Activated naive CD4-positive, alpha-beta T cell treated with anti-CD3 and anti-CD28 coated beads, Interleukin-2, amount 10 ng/mL, durations not matched to agents 7 days and 5 days (primary cell): ENCODE data around the gene PRM1.
A peak's percentile ranks its signal among the peaks of the same experiment; 100 is the strongest.

ENCODE experiments used
- CTCF ChIA-PET: fragments of 350-600 bp; sonication (Branson Sonifier 250); formaldehyde crosslinking; loops from one replicate; lab custom pipeline; 2021; ENCODE audit warnings: antibody characterized with exemption; lab: Charles Lee
- DNase-seq: peaks from one replicate; pipeline ENCODE4 v3.0.0-alpha.2; 2020
- H3K27ac Mint-ChIP-seq: one replicate; pipeline ENCODE4 v1.8.0; 2021; ENCODE audit warnings: mild to moderate bottlenecking, moderate library complexity, mixed read lengths
- H3K27me3 Mint-ChIP-seq: one replicate; pipeline ENCODE4 v1.8.0; 2021; ENCODE audit warnings: mild to moderate bottlenecking, mixed read lengths
- H3K36me3 Mint-ChIP-seq: one replicate; pipeline ENCODE4 v1.8.0; 2021; ENCODE audit warnings: mixed read lengths
- H3K4me1 Mint-ChIP-seq: one replicate; pipeline ENCODE4 v1.8.0; 2021; ENCODE audit warnings: mixed read lengths
- H3K4me3 Mint-ChIP-seq: one replicate; pipeline ENCODE4 v1.8.0; 2021; ENCODE audit warnings: mild to moderate bottlenecking, moderate library complexity, mixed read lengths
- H3K9me3 Mint-ChIP-seq: one replicate; pipeline ENCODE4 v1.8.0; 2021; ENCODE audit warnings: mixed read lengths

PRM1 gene, protein sequence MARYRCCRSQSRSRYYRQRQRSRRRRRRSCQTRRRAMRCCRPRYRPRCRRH

DNA sequence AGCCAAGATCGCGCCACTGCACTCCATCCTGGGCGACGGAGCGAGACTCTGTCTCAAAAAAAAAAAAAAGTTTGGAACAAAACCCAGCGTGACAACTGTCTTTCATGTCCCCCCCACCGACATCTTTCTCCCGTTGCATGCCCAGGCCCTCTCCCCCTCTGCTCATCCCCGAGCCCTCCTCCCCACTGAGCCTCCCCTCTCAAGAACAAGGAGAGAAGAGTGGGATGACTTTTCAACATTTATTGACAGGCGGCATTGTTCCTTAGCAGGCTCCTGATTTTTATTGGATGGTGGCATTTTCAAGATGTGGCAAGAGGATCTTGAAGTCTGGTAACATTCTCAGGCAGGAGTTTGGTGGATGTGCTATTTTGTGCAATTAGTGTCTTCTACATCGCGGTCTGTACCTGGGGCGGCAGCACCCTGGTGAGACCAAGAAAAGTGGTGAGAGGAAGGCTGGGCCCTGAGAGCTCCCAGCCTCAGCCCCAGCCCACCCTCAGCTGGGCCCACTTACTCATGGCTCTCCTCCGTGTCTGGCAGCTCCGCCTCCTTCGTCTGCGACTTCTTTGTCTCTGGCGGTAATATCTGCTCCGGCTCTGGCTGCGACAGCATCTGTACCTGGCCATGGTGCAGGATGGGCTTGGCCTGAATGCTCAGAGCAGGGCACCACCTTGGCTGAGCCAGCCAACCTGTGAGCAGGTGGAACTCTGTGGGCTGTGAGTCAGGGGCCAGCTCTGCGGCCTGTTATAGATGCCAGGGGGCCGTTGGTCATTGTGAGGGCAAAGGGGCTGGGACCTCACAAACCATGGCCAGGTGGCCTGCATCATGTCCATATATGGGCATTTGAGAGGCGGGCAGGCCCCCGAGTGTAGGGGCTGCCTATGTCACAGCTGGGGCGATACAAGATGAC, at the start of gene PRM1:
TSS of gene PRM1 (minus strand) at position 715 of the 907 bp plus-strand sequence. CDS start at position 623, 92 bp downstream.
- no peaks in the 10 kb centered on the region for H3K36me3 Mint-ChIP-seq
- no peaks in the 10 kb centered on the region for H3K9me3 Mint-ChIP-seq
- CTCF ChIA-PET = no interaction called here
- H3K4me3 Mint-ChIP-seq = no peak within 1 kb of the TSS
- no peak for DNase-seq
- peaks cover 76% of the 10 kb centered on the region for H3K27me3 Mint-ChIP-seq
- H3K27ac Mint-ChIP-seq = no peak within 1 kb of the TSS
- H3K4me1 Mint-ChIP-seq = peaks cover 14% of the 10 kb centered on the region

DNA sequence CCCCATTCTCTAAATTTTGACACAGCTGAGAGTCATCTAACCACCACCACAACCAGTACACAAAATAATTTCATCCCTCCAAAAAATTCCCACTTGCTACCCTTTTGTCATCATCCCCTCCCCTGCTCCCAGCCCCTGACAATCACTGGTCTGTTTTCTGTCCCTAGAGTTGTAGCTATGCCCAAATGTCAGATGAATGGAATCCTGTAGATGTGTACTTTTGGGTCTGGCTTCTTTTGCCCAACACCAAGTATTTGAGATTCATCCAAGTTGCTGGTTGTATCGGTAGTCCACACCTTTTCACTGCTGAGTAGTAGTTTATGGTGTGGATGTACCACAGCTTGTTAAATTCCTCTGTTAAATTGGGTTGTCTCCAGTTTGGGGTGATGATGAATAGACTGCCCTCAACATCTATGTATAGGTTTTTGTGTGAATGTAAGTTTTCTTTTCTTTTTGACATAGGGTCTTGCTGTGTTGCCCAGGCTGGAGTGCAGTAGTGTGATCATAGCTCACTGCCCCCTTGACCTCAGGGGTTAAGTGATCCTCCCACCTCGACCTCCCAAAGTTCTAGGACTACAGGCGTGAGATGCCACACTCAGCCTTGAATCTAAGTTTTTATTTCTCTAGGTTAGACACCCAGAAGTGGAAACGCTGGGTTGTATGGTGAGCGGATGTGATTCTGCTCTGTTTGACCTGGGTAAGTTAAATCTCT, 49.6 kb upstream of the PRM1 start:
- Mint-ChIP-seq H3K27ac (no peak overlapping the region), H3K4me3 (no peak overlapping the region), H3K36me3 (peaks cover 13% of the 10 kb centered on the region), H3K9me3 (peaks cover 8% of the 10 kb centered on the region), H3K27me3 (peaks cover 7% of the 10 kb centered on the region), H3K4me1 (peaks cover 50% of the 10 kb centered on the region)
- CTCF ChIA-PET = no interaction called here
- no peak for DNase-seq

DNA sequence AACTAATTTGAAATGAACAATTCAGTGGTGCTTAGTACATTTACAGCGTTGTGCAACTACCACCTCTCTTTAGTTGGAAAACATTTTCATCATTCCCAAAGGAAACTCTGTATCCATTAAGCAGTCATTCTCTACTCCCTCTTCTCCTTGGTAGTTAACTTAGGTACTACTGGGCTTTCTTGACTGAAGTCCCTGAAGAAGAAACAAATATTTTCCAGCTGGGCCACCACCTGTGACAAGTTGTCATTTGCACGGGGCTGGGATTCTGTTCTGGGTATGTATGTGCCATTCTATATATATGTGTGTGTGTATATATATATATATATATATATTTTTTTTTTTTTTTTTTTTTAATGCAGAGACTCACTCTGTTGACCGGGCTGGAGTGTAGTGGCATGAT, 48.8 kb upstream of the PRM1 start:
- no peak overlapping the region for H3K4me3 Mint-ChIP-seq
- CTCF ChIA-PET = interaction anchor here (0.7 to 2.2 kb wide), 3 partner anchors 24 to 365 kb away, joined by 3 to 6 read pairs (median 3); no protein-coding TSS in a partner anchor

DNA sequence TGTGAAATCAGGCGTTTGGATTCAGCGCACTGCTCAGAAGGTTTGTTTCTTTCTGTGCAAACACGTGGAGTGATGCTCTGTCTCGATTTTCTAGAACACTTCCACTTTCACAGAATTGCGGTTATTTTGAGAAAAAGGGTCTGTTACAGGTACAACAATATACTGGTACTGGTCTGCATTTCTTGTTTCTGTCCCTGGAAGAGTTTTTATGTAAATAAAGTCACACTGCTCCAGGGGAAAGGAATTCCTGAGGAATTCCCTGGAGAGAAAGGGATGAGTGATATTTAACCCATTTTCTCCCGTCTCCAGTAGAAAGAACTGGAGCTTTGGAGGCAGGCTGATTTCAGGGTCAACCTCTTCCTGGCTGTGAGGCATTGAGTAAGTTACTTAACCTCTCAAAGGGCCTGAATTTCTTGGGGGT, 48.0 kb upstream of the PRM1 start:
- H3K4me1 Mint-ChIP-seq = peaks cover 62% of the 10 kb centered on the region
- H3K36me3 Mint-ChIP-seq = peaks cover 13% of the 10 kb centered on the region
- no peak for DNase-seq
- peak overlapping the region; percentile 66 for H3K4me3 Mint-ChIP-seq
- CTCF ChIA-PET = interaction anchor here (0.9 to 2.2 kb wide), 6 partner anchors 8 to 365 kb away, joined by 3 to 6 read pairs (median 3); no protein-coding TSS in a partner anchor
- H3K9me3 Mint-ChIP-seq = peaks cover 8% of the 10 kb centered on the region
- peaks cover 7% of the 10 kb centered on the region for H3K27me3 Mint-ChIP-seq
- H3K27ac Mint-ChIP-seq = peak overlapping the region; percentile 89

More for the DNA sequence above, 48.8 kb upstream of the PRM1 start:
- Mint-ChIP-seq H3K36me3 (peaks cover 13% of the 10 kb centered on the region), H3K27ac (no peak overlapping the region), H3K9me3 (peaks cover 8% of the 10 kb centered on the region), H3K4me1 (peaks cover 58% of the 10 kb centered on the region), H3K27me3 (peaks cover 7% of the 10 kb centered on the region)
- no peak for DNase-seq

DNA sequence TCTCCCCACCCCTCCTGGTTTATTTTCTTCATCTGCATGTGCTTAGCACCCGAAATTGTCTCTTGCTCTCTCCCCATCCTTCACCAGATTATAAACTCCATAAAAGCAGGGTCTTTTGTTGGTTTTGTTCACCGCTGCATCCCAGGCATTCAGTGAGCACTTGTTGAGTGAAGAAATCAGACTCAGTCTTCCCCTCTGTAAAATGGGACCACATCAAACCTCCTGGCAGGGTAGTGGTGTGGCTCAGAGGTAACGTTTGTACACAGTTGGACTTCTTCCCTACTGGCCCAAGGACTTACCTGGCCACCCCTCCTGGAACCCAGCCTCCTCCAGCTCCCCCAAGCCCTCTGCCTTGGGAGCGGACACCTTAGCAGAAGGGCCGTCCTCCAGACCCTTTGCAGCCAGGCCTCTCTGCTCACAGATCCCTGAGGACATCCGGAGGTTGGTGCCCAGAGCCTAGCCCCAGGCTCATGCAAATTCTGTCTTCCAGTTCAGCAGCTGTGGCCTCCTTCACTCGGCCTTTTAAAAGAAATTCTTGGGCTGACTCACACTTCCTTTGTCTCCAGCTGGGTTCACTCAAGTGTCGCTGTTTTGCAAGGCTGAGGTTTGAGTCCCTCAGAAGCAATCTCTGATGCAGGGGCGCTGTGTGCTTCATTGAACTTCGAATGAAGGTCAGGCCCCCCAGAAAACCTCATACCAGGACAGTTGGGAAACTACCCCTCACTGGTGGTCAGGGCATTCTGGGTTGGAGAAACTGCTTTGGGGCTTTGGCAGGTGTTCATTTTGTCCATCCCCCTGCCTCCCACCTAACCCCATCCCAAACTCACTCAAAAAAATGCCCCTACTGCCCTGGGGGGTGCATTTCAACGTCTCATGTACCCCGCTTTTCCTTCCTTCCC, 47.3 kb upstream of the PRM1 start:
- CTCF ChIA-PET = interaction anchor here (0.9 to 2.2 kb wide), 6 partner anchors 9 to 73 kb away, joined by 3 to 6 read pairs (median 3); no protein-coding TSS in a partner anchor
- DNase-seq = peak; percentile 76
- Mint-ChIP-seq H3K4me3 (peak overlapping the region; percentile 66), H3K27ac (peak overlapping the region; percentile 89), H3K36me3 (peaks cover 13% of the 10 kb centered on the region), H3K9me3 (peaks cover 8% of the 10 kb centered on the region), H3K27me3 (peaks cover 2% of the 10 kb centered on the region), H3K4me1 (peaks cover 68% of the 10 kb centered on the region)

DNA sequence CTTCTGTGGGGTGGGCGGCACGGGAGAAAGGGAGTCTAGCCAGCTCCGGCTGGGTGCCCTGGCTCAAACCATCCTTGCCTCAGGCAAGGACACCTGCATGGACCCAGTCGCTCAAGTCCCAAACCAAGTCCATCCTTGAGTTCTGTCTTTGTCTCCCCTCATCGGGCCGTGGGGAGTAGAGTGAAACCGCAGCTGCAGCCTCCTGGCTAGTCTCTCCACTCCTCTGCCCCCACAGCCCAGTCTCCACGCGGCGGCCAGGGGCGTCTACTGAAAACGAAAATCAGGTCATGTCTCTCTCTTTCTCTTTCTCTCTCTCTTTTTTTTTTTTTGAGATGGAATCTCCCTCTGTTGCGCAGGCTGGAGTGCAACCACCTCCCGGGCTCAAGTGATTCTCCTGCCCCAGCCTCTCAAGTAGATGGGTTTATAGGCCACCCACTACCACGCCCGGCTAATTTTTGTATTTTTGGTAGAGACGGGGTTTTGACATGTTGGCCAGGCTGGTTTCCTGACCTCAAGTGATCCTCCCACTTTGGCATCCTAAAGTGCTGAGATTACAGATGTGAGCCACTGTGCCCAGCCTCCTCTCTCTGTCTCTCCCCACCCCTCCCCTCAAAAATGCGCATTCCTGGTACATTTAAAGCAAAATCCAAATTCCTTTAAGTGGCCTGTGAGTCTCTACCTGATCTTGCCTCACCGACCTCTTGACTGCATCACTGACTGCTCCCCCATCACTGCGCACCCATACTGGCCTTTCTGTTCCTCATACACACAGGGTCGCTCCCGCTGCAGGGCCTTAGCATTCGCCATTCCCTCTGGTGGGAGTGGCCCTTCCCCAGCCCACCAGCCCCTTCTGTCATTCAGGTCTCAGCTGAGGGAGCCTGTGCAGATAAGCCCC, 46.4 kb upstream of the PRM1 start:
- Mint-ChIP-seq H3K4me1 (peaks cover 77% of the 10 kb centered on the region), H3K4me3 (peak overlapping the region; percentile 66), H3K9me3 (peaks cover 8% of the 10 kb centered on the region), H3K36me3 (peaks cover 13% of the 10 kb centered on the region), H3K27ac (peak overlapping the region; percentile 89), H3K27me3 (no peaks in the 10 kb centered on the region)
- CTCF ChIA-PET = interaction anchor here (0.9 to 2.2 kb wide), 6 partner anchors 12 to 73 kb away, joined by 3 to 6 read pairs (median 4); no protein-coding TSS in a partner anchor
- peak; percentile 39 for DNase-seq

DNA sequence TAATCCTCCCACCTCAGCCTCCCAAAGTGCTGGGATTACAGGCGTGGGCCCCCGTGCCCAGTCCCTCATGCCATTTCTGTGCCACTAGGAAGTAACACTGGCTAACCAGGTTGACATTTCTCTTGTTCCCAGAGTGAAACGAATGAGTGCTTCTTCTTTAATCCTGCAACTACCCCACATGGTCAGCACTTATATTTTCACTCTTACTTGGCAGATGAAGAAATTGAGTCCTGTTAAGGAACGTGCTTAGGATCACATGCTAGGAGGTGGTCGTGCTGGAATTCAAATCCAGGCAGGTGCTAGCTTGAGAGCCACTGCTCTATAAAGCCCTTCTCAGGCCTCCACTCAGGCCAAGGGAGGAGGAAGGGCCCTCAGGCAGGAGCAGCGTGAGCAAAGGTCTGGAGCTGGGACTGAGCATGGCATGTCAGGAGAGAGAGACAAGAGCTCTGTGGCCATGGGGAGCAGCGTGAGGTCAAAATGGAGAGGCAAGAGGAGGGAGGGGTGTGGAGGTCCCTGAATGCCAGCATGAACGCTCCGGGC, 45.7 kb upstream of the PRM1 start:
- Mint-ChIP-seq H3K9me3 (peaks cover 8% of the 10 kb centered on the region), H3K27ac (peak overlapping the region; percentile 86), H3K4me1 (peaks cover 81% of the 10 kb centered on the region), H3K27me3 (no peaks in the 10 kb centered on the region), H3K36me3 (peaks cover 13% of the 10 kb centered on the region), H3K4me3 (no peak overlapping the region)
- DNase-seq = no peak
- CTCF ChIA-PET = interaction anchor here (1.3 to 1.4 kb wide), 2 partner anchors 14 to 28 kb away, joined by 4 read pairs; no protein-coding TSS in a partner anchor

DNA sequence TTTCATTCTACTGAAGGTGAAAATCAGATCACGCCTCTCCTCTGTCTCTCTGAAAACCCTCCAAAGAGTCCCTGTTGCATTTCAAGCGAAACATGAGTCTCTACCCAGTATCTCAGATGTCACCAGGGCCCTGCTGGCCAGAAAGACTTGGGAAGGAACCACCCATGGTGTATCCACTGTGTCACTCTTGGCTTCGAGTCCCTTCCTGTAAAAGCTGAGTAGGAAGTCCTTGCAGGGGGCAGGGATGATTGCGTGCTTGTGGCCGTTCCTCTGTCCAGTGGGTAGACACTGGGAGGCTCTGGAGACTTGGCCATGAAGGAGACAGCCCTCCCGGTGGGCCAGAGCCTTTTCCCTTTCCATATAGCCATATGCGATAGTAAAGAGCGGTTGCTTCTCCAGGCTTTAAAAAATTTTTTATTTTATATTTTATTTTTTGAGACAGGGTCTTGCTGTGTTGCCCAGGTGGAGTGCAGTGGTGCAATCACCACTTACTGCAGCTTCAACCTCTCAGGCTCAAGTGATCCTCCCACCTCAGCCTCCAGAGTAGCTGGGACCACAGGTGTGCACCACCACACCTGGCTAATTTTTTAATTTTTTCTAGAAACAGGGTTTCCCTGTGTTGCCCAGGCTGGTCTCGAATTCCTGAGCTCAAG, 45.1 kb upstream of the PRM1 start:
- Mint-ChIP-seq H3K27me3 (no peaks in the 10 kb centered on the region), H3K27ac (peak overlapping the region; percentile 86), H3K36me3 (peaks cover 13% of the 10 kb centered on the region), H3K4me3 (no peak overlapping the region), H3K4me1 (peaks cover 82% of the 10 kb centered on the region), H3K9me3 (peaks cover 8% of the 10 kb centered on the region)
- CTCF ChIA-PET = interaction anchor here (0.5 to 1.4 kb wide), 3 partner anchors 14 to 28 kb away, joined by 3 to 4 read pairs (median 4); no protein-coding TSS in a partner anchor
- DNase-seq = no peak

DNA sequence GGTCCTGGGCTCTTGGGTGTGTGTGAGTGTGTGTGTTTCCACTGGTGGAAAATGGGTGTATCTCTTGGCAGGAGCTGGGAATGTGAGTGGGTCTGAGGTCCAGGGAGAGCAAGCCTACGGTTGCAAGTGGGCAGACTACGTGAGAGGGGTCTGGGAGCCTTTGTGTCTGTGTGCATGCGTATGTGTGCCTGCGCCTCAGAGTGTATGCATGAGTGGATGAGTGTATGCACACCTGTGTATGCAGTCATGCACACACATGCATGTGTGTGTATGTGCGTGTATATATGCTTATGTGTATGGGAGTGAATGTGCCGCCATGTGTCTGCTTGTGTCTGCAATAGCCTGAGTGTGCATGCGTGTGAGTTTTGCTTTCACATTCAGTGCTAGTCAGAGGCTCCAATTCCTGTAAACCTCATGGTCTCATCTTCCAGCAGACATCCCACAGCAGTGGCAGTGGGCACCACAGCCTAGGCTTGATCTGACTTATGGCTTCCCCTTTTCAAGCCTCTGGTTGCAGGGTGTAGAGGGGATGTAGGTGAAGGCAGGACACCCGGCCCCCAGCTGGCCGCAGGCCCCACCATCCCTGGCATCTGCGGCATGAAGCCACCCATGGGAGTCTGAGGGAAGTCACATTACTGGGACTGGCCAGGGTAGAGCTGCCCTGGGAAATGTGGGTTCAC, 44.4 kb upstream of the PRM1 start:
- H3K9me3 Mint-ChIP-seq = peaks cover 8% of the 10 kb centered on the region
- DNase-seq = peak; percentile 61
- H3K4me1 Mint-ChIP-seq = peaks cover 77% of the 10 kb centered on the region
- peak overlapping the region; percentile 53 for H3K27ac Mint-ChIP-seq
- H3K27me3 Mint-ChIP-seq = no peaks in the 10 kb centered on the region
- H3K4me3 Mint-ChIP-seq = no peak overlapping the region
- CTCF ChIA-PET = interaction anchor here (0.5 to 1.4 kb wide), 3 partner anchors 13 to 29 kb away, joined by 3 to 4 read pairs (median 4); no protein-coding TSS in a partner anchor
- peaks cover 13% of the 10 kb centered on the region for H3K36me3 Mint-ChIP-seq

DNA sequence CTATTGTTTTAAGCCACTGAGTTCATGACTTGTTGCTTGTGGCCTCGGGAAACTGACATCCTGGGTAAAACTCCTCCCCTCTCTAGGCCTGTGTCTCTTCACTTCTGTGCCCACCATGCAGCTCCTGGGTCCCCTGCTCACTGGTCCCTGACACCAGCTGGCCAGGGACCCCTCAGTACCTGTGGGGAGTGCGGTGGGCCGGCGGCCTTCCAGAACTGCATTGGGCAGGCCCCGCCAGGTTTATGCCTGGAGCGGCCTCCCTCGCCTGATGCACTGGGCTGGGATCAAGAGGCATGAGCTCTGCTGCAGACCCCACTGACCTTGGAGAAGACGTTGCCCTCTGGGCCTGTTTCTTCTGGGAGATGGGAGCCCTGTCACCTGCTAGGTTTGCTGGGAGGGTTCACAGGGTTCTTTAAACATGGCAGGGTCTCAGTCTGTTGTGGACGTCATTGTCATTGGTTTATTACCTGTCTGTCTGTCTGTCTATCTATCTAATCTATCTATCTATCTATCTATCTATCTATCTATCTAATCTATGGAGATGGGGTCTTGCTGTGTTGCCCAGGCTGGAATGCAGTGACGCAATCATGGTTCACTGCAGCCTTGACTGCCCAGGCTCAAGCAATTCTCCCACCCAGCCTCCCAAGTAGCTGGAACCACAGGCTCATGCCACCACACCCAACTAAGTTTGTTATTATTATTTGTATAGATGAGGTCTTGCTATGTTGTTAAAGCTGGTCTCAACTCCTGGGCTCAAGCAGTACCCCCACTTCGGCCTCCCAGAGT, 42.6 kb upstream of the PRM1 start:
- Mint-ChIP-seq H3K4me1 (peaks cover 64% of the 10 kb centered on the region), H3K4me3 (no peak overlapping the region), H3K27ac (peak overlapping the region; percentile 24), H3K27me3 (no peaks in the 10 kb centered on the region), H3K9me3 (peaks cover 8% of the 10 kb centered on the region), H3K36me3 (peaks cover 13% of the 10 kb centered on the region)
- no peak for DNase-seq
- CTCF ChIA-PET = interaction anchor here (0.7 kb wide), 1 partner anchor 47 kb away, joined by 3 read pairs; no protein-coding TSS in a partner anchor

DNA sequence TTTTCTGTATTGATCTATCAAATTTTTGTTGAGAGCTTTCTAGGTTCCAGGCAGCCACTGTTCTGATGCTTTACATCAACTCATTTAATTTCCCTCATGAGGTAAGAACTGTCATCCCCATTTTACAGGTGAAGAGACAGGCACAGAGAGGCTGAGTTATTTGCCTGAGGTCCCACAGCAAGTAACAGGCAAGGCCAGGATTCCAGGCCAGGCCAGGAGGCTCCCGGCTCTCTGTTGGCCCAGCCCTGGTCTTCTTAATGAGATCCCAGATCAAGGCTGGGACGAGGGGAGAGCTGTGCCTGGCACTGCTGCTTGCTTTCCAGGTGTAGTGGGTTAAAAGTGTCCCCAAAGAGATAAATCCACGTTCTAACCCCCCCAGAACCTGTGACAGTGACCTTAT, 41.7 kb upstream of the PRM1 start:
- Mint-ChIP-seq H3K27me3 (no peaks in the 10 kb centered on the region), H3K27ac (peak overlapping the region; percentile 31), H3K36me3 (peaks cover 11% of the 10 kb centered on the region), H3K9me3 (peaks cover 8% of the 10 kb centered on the region), H3K4me3 (no peak overlapping the region), H3K4me1 (peaks cover 59% of the 10 kb centered on the region)
- CTCF ChIA-PET = no interaction called here
- no peak for DNase-seq
